DOHH2 (cell line): ENCODE measurements around the gene RNF26.

Experiments used
- H3F3A ChIP-seq: fragments of 200-600 bp; sonication (generic), shearing (Covaris generic); 2 replicates; pipeline ENCODE4 v1.6.0; 2016; ENCODE audit warnings: antibody characterized with exemption, mild to moderate bottlenecking; ENCODE audit not compliant: control insufficient read depth, insufficient read depth
- H3K27ac ChIP-seq: fragments of 200-600 bp; sonication (generic); 2 replicates; pipeline ENCODE4 v1.5.1; 2014; ENCODE audit warnings: low read depth, mild to moderate bottlenecking, low read length, moderate library complexity
- H3K27me3 ChIP-seq: fragments of 200-600 bp; sonication (generic); 2 replicates; pipeline ENCODE4 v1.6.1; 2014; ENCODE audit warnings: mild to moderate bottlenecking, low read length, mixed read lengths; ENCODE audit not compliant: control insufficient read depth
- H3K36me3 ChIP-seq: fragments of 200-600 bp; sonication (generic); 2 replicates; pipeline ENCODE4 v1.6.1; 2014; ENCODE audit warnings: mild to moderate bottlenecking, low read length, moderate library complexity, mixed read lengths; ENCODE audit not compliant: control insufficient read depth
- H3K4me1 ChIP-seq: fragments of 200-600 bp; sonication (generic); 2 replicates; pipeline ENCODE4 v1.6.1; 2014; ENCODE audit warnings: mild to moderate bottlenecking, low read length, mixed read lengths; ENCODE audit not compliant: control insufficient read depth
- H3K4me2 ChIP-seq: fragments of 200-600 bp; sonication (generic); 2 replicates; pipeline ENCODE4 v1.6.0; 2014; ENCODE audit warnings: mild to moderate bottlenecking, low read length, moderate library complexity
- H3K4me3 ChIP-seq: fragments of 200-600 bp; sonication (generic); 2 replicates; pipeline ENCODE4 v1.5.1; 2014; ENCODE audit warnings: mild to moderate bottlenecking, low read length, mixed read lengths
- H3K79me2 ChIP-seq: fragments of 200-600 bp; sonication (generic); 2 replicates; pipeline ENCODE4 v1.6.1; 2014; ENCODE audit warnings: mild to moderate bottlenecking, low read length, mixed read lengths; ENCODE audit not compliant: control insufficient read depth
- H3K9me2 ChIP-seq: fragments of 200-600 bp; sonication (generic); replicated peaks from 2 replicates; pipeline ENCODE4 v1.6.1; 2014; ENCODE audit warnings: mild to moderate bottlenecking, low read length, mixed read lengths; ENCODE audit not compliant: control insufficient read depth
- H3K9me3 ChIP-seq: fragments of 200-600 bp; sonication (generic); 2 replicates; pipeline ENCODE4 v1.6.1; 2014; ENCODE audit warnings: antibody characterized with exemption, low read length, mixed read lengths; ENCODE audit not compliant: control insufficient read depth, insufficient read depth
- H4K20me1 ChIP-seq: fragments of 200-600 bp; sonication (generic); 2 replicates; pipeline ENCODE4 v1.6.0; 2014; ENCODE audit warnings: low read depth, mild to moderate bottlenecking, antibody characterized with exemption, low read length, moderate library complexity; ENCODE audit not compliant: control insufficient read depth, insufficient read depth
- EZH2phosphoT487 ChIP-seq: fragments of 200-600 bp; sonication (generic); IDR thresholded peaks from 2 replicates; pipeline ENCODE4 v1.6.1; 2017; ENCODE audit warnings: borderline replicate concordance, mild to moderate bottlenecking, antibody characterized with exemption, low read length, moderate library complexity, mixed read lengths
- TF ChIP-seq, protein P1 (sequence below): fragments of 200-600 bp; sonication (generic); IDR thresholded peaks from one replicate; pipeline ENCODE4 v1.5.1; 2014; ENCODE audit warnings: antibody characterized with exemption, mild to moderate bottlenecking, low read depth, low read length; ENCODE audit not compliant: poor library complexity, severe bottlenecking

Gene RNF26

DNA sequence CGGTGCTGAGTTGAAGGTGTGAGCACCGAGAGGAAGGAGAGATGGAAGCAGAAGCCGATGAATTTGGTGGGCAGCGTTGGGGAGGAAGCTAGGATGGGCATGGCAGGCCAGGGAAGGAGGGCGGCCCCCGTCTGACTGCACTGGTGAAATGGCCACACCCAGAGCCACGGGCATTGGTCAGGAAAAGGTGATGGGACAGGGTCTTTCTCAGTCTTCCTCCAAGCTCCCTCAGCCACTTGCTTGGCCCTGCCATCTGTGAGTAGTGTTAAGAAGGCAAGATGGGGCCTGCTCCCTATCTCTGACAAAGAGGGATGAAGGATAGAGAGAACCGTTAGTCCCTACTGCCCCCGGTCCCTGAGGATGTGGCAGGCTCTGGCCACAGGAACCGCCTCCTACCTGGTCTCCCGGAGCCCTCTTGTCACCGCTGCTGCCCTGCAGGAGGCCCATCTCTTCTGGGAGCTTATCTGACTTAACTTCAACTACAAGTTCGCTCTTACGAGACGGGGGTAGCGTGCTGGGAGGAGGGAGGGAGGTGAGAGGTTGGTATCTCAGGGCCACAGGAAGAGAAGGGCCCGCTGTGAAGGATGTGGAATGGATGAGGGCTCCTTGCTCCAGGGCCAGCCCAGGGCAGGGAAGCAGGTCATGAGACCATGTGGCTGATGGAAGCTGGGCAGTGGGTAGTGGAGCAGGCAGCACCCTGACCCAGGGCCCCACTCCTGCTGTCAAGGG is 24.2 kb upstream of the RNF26 start:
- no peak for TF ChIP-seq EZH2phosphoT487
- TF ChIP-seq, protein P1, sequence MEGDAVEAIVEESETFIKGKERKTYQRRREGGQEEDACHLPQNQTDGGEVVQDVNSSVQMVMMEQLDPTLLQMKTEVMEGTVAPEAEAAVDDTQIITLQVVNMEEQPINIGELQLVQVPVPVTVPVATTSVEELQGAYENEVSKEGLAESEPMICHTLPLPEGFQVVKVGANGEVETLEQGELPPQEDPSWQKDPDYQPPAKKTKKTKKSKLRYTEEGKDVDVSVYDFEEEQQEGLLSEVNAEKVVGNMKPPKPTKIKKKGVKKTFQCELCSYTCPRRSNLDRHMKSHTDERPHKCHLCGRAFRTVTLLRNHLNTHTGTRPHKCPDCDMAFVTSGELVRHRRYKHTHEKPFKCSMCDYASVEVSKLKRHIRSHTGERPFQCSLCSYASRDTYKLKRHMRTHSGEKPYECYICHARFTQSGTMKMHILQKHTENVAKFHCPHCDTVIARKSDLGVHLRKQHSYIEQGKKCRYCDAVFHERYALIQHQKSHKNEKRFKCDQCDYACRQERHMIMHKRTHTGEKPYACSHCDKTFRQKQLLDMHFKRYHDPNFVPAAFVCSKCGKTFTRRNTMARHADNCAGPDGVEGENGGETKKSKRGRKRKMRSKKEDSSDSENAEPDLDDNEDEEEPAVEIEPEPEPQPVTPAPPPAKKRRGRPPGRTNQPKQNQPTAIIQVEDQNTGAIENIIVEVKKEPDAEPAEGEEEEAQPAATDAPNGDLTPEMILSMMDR, result no peak
- H3K4me3 ChIP-seq, result no peak overlapping the region
- H3K27me3 ChIP-seq, result no peaks in the 10 kb centered on the region
- H3K4me2 ChIP-seq, result no peak overlapping the region
- no peaks in the 10 kb centered on the region for H3K9me2 ChIP-seq
- peaks cover 5% of the 10 kb centered on the region; the same call in 1 of the 2 replicates for H3F3A ChIP-seq
- H3K79me2 ChIP-seq, result no peaks in the 10 kb centered on the region
- H3K4me1 ChIP-seq, result peaks cover 8% of the 10 kb centered on the region
- no peak overlapping the region for H3K27ac ChIP-seq
- H4K20me1 ChIP-seq, result no peaks in the 10 kb centered on the region
- no peaks in the 10 kb centered on the region for H3K9me3 ChIP-seq
- peaks cover 7% of the 10 kb centered on the region; the same call in 1 of the 2 replicates for H3K36me3 ChIP-seq

DNA sequence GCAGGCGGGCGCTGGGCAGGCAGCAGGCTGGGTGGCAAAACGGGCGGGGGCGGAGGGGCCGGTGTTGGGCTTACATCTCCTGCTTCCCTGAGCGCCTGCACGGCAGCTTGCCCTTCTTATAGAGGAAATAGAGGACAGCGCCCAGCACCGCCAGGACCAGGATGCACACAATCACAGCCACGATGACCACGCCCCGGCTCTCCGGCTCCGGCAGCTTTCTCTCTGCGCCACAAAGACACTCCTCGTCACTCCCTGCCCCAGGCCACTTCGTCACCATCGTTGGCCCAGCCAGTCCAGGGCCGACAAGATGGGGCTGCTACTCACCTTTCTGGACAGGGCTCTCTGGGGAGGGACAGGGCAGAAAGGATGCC is 23.7 kb upstream of the RNF26 start:
- Histone ChIP-seq H3K4me1 (peaks cover 13% of the 10 kb centered on the region), H4K20me1 (no peaks in the 10 kb centered on the region), H3K4me2 (no peak overlapping the region), H3F3A (peaks cover 5% of the 10 kb centered on the region; the same call in 1 of the 2 replicates), H3K4me3 (no peak overlapping the region), H3K79me2 (no peaks in the 10 kb centered on the region), H3K27me3 (peaks cover under 1% of the 10 kb centered on the region), H3K9me2 (no peaks in the 10 kb centered on the region), H3K27ac (no peak overlapping the region), H3K36me3 (peaks cover 7% of the 10 kb centered on the region; the same call in 1 of the 2 replicates), H3K9me3 (no peaks in the 10 kb centered on the region)
- TF ChIP-seq, protein P1, result no peak
- TF ChIP-seq EZH2phosphoT487, result no peak

DNA sequence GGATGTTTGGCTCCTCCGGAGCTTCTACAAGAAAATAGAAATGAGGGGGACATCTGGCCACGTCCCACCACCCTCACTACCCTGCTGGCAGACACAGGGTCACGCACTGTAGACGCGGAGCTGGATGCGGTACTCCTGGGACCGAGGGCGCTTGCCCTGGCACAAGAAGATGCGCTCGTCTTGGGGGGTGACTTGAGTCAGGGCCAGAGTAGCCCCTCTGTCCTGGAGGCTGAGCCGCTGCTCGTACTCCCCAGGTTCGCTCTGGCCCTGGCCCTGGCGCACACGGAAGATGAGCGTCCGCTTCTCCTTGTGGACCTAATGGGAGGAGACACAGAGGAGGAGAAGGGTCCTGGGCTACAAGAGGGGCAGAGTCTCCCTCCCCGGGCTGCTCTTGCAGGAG is 19.6 kb upstream of the RNF26 start:
- peak overlapping the region; percentile 66; the same call in 1 of the 2 replicates for H3K4me3 ChIP-seq
- H3K36me3 ChIP-seq, result no peaks in the 10 kb centered on the region
- no peak overlapping the region for H3K27ac ChIP-seq
- H3K9me2 ChIP-seq, result no peaks in the 10 kb centered on the region
- peaks cover 51% of the 10 kb centered on the region for H3K4me1 ChIP-seq
- no peaks in the 10 kb centered on the region for H3K9me3 ChIP-seq
- peaks cover 5% of the 10 kb centered on the region; the same call in 1 of the 2 replicates for H3F3A ChIP-seq
- peaks cover 24% of the 10 kb centered on the region for H3K27me3 ChIP-seq
- H4K20me1 ChIP-seq, result no peaks in the 10 kb centered on the region
- H3K79me2 ChIP-seq, result no peaks in the 10 kb centered on the region
- peak overlapping the region; percentile 88 for H3K4me2 ChIP-seq
- TF ChIP-seq, protein P1, result no peak
